Epithelial cell of prostate (primary cell): ENCODE data around the gene ATE1.
"Not testable (repeated sequence)": the region's sequence is repeated elsewhere in the genome, so short reads cannot be mapped to it uniquely, and the experiment has no call there.

Experiments
- DNase-seq: peaks from one replicate; pipeline ENCODE4 v3.0.0-alpha.2; 2011; ENCODE audit warnings: low read depth, low spot score
- H3K27ac ChIP-seq: fragments of 450-650 bp; 2 replicates; pipeline ENCODE4 v1.5.1; 2017; ENCODE audit warnings: mild to moderate bottlenecking

The ATE1 gene

DNA sequence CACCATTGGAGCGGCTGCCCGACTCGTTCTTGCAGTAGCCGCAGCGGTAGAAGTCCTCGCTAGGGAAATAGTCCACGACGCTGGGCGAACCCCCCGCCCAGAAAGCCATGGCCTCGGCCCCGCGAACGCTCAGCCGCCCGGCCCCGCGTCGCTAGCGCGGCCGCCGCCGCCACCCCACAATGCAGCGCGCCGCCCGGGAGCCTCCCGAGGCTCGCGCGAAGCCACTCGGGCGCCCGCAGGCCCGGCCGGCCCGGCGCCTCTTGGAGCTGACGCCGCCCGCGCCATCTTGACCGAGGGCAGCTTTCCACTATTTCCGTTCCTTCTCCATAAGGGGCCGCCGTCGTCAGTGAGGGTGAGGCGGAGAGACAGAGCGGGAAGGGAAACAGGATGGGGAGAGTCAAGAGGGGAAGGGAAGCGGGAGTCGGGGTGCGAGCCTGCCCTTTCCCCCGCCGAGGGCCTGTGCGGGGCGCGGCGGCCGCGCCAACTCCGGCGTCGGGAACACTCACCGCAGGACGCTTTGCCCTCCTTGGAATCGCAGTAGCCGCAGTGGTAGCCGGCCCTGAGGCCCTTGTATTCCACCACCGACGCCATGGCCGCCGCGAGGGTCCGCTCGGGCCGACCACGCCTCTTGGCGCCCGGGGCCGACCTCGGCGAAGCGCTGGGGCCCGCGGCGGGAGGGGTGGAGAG, at the start of gene ATE1:
Gene ATE1, minus strand, starts transcription at position 191 of the 687 bp plus-strand sequence. Its CDS starts 82 bp downstream, at position 109.
- peak; percentile 39 for DNase-seq
- peak within 1 kb of the TSS; percentile 96 for H3K27ac ChIP-seq

DNA sequence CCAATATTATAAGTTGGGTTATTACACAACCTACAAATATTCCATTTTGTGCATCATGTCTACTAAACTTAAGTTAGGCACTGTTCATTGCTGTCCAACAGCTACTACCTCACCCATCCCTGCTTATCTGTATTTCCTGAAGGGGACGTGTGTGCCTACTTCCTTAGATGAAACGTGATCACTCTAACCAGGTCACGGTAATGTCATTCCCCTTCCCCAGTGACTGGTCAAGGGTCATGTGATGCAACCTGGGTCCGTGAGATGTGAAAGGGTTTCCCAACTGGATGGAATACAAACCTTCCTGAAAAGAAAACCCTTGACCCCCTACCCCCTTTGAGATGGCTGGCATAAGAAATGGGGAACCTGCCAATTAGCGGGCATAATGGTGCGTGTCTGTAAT, 48.8 kb upstream of the ATE1 start:
- H3K27ac ChIP-seq, result no peak overlapping the region
- no peak for DNase-seq

DNA sequence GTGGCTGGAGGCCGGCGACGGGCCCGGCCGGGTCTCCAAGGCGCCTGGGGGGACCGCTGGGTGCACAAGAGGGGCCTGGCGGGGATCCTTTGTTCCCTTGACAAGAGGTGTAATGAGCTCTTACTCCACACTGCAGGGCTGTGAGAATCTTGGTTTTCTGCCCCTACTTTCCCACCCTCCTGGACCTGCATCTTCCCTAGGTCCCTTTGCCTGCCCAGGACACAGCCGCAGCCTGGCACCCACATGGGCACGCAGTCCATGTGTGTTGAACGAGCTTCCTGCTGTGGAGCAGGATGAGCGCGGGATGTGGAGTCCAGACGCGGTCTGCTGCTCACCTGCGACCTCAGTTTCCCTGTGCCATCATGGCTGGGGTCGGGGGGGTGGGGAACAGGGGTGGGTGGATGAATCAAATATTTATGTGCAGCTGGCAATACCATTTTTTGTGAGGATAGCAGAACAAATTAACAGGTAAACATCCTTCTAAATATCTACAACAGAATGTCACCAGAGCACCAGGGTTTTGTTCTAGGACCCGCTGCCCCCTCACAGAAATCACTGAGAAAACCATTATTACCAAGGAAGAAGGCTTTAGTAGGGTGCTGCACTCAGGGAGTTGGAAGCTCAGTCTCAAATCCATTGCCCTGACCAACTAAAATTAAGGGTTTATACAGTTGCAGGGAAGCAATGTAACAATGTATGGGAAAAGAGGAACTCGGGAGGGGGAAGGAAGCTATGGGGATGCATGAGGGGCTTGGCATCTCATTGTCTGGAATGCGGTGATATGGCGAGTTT, 47.7 kb upstream of the ATE1 start:
- no peak for DNase-seq
- H3K27ac ChIP-seq, result peak overlapping the region; percentile 87

DNA sequence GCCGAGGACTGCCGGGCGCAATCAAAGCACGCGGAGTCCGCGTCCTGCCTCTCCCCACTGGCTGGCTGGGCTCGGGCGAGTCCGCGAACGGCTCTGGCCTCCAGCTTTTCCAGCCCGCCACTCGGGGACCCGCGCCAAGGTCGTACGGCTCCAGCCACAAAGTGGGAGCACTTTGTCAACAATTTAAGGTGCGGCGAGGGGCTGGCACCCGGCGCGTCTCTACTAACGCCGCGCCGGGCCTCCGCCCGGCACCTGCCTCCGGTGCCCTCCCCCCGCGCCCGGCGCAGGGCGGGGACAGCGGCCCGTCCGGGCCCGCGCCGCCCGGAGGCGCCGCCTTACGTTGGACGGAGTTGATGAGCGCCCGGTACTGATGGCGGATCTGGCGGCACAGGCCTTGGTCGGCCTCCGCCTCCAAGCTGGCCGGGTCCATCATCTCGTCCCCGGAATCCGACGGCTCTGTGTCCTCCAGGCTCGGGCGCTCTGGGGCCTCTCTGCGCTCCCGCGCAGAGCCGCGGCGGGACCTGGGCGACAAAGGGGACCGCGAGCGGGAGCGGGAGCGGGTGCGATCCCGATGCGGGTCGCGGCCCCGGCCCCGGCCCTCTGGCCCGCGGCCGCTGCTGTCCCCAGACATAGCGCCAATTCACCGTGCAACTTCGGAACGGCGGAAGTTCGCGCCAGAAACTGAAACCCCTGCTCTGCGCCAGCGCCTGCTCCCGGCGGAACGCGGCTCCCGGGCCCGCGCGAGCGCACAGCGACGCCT, 46.9 kb upstream of the ATE1 start, which contains the start of gene NSMCE4A:
Gene NSMCE4A, minus strand, starts transcription at position 683 of the 760 bp plus-strand sequence. Its CDS starts 52 bp downstream, at position 631.
- no peak for DNase-seq
- H3K27ac ChIP-seq, result peak within 1 kb of the TSS; percentile 87

DNA sequence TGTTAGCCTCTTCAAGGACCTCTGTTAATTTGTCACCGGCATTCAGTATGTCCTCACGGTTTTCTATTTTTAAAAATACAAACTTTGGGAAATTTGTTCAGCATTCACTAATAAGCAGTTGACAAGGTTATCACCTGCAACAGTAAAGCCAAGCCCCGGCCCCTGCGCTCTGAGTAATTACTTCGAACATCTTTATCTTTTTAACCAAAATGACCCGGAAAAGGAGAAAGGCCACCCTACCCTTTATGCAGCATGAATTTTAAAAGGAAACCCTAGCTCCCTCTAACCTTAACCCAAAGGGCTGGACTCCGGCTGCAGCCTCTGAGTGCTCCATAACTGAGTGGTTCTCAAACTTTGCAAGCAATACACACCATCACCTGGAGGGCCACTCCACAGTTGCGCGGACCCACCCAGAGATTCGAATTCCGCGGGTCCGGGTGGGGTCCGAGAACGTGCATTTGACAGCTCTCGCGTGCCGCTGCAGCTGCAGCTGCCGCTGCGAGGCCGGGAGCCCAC, 46.2 kb upstream of the ATE1 start:
- H3K27ac ChIP-seq, result peak overlapping the region; percentile 87
- no peak for DNase-seq

DNA sequence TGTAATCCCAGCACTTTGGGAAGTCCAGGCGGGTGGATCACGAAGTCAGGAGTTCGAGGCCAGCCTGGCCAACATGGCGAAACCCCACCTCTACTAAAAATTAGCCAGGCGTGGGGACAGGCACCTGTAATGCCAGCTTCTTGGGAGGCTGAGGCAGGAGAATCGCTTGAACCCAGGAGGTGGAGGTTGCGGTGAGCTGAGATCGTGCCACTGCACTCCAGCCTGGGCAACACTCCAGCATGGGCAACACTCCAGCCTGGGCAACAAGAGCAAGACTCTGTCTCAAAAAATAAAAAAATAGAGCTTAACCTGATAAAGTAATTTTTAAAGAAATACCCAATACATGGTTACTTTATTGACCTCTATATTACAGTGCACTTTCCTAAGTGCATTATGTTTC, 41.3 kb upstream of the ATE1 start:
- H3K27ac ChIP-seq, DNase-seq: not testable (repeated sequence)

DNA sequence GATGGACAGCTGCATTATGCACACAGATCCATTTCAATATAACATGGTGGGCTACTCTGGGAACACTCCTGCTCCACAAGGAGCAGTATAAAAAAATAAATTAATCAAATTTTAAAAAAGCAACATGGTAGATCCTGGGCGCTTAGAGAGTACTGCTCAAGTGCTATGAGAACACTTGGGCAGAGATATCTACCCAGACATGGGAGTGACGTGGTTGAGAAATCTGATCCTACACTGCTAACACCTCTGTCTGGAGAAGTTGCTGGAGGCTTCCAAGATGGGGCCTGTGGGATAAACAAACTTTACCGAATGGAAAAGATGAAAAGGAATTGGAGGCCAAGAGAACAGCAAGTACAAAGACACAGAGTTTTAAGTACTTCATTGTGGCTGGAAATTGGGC, 38.2 kb upstream of the ATE1 start:
- DNase-seq, result no peak
- no peak overlapping the region for H3K27ac ChIP-seq

DNA sequence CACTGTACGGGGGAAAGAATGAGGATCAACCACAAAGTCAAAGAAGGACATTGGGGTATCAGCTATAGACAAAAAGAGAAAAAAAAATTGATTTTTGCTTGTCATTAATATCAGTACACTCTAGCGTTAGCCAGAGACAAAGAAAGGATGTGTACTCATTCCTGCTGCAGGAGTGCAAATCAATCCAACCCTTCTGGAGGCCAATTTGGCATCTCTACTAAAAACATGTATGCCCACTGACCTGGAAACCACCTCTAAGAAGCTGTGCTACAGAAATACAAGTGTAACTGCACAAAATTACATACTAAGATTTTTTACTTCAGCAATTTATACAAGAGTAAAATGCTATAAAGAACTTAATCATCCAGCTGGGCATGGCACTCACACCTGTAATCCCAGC, 33.6 kb upstream of the ATE1 start:
- no peak overlapping the region for H3K27ac ChIP-seq
- no peak for DNase-seq

DNA sequence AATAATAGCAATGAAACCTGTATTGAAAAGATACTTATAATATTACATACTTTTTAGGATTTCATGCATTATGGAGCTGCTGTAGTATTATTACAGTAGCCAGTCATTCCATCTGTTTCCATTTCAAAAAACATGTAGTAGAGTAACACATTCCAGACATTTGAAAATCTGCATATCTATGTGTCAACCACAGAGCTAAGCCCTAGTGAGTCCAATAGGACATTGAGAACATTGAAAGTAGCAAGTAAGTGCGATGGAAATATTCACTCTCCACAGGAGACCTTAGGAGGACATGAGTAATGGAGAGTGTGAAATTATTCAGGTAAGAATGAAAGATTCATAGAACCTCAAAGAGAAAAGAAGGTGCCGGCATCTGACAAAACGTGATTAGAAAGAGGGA, 31.8 kb upstream of the ATE1 start:
- no peak for DNase-seq
- no peak overlapping the region for H3K27ac ChIP-seq

DNA sequence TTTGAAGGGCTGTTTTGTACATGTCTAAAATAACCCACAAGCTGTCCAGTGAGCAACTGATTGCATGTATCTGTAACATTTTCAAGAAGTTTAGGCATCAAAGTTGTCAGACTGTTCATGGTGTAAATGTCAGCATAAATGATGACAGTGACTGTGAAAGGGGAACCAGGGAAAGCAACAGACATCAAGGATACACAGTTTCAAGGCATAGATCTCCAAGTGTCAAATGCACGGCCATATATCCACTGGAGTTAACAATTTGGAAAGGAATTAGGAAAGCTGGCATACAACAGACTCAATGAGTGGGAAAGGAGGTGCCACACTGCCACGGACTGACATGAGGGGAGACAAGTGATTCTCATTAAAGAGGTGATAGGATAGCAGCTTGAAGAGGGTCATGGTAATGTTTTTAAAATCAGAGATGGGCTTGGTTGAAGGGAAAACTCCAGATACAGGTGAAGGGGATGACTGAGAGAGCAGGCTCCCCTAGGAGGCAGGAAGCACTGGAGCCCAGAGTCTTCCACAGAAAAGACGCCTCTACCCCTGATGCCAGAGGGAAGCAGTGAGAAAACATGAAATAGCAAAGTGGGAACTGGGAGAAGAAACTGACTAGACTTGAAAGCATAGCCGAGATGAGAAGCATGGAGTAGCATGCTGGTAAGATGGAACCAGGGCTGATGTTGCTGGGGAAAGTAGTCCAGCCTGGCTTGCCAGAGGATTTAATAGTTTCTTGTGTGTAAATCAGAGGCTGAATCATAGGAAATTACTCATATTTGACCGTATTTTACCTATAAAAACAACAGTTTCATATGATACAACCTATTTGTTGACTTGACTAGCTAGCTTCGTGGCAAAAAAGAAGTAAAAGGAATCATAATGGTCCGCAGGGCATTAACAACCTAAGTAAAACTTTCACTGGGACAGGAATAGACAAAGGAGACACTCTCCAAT, 28.6 kb upstream of the ATE1 start:
- peak overlapping the region; percentile 44 for H3K27ac ChIP-seq

DNA sequence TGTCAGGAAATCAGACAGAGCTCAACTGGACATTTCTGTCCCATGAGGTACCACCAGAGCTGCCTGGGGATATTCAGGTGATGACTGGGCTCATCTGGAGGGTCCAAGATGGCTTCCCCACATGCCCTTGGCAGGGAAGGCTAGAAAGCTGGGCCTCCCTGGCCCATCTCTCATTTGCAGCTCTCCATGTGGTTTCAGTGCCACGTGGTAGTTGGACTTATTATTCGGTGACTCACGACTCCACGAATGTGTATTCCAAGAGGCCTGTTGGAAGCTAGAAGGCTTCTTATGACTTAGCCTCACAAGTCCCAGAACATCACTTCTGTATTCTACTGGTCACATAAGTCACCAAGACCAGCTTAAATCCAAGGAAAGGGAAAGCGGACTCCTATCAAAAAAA, 24.4 kb upstream of the ATE1 start:
- no peak overlapping the region for H3K27ac ChIP-seq
- no peak for DNase-seq

More for the DNA sequence above, 28.6 kb upstream of the ATE1 start:
- DNase-seq, result peak; percentile 65

DNA sequence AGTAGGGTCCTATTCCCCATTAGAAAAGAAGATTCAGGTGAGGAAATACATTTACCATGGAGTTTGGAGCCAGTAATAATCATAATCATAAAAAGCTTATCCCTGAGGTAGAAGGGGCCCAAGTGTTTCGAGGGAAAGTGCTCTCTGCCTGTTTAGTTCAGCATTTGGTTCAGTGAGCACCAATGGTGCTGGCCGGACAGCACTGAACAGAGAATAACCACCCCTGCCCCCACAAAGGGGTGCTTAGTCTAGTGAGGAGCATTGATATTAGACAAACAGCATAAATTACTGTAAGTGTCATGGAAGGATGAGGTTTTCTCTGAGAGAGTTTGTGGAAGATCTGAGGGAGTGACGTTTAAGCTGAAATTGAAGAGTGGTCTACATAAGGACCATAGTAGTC, 21.6 kb upstream of the ATE1 start:
- no peak overlapping the region for H3K27ac ChIP-seq
- no peak for DNase-seq

DNA sequence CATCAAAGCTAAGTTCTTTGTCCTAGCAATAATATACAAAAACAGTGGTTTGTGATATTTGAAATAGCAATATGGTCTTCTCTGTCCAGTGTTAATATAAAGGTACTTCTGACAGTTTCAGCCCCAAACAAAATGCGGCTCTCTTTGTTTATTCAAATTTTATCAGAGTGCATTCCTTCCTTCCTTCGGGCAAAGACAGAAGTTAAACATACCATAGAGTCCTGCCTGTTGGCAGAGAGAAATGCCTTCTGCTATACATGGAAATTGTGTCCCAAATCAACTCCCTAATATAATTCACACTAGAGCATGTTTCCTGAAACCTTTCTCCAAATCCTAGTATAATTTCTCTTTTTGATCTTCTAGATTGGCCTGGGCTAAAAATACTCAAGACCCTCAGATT, 21.2 kb upstream of the ATE1 start:
- no peak for DNase-seq

DNA sequence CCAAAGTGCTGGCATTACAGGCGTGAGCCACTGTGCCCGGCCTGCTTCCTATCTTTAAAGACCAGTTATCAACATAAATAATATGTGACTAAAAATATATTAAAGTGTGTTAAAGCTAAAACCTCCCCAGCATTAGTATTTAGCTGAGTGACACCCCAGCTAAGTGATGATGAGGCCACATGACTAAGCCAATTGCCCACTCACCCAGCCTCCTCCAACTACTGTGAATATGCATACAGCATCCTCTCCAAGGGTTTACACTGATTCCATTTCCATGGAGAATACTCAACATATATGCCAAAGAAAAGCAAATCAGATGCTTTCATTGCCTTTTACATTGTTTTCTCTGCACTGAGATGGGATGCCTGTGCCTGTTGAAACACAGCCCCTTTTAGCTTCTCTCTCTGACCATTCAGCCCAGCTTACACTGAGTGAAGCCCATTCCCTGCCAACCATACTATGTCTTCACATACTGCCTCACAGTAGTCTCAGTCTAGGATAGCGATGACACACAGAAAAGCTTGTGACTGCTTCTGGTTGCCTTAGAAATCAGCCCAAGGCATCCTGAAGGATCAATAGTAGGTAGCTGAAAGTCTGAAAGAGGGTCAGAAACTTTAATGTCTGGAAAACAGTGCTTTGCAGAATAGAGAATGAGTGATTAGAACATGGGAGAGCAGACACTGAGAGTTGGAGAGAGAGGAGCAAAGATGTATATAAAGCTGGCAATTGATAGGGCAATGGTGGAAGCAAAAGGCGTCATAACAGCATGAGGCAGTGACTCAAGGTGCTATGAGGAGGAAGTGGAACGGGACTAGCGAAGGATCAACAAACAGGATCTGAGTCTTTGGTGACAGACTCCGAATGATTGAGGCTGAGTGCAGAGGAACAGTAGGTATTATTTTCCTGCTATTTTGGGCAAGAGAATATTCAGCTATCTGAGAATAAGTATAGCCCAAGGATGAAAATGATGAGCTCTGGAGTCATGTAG, 19.8 kb upstream of the ATE1 start:
- no peak for DNase-seq
- no peak overlapping the region for H3K27ac ChIP-seq

More for the DNA sequence above, 21.2 kb upstream of the ATE1 start:
- no peak overlapping the region for H3K27ac ChIP-seq

DNA sequence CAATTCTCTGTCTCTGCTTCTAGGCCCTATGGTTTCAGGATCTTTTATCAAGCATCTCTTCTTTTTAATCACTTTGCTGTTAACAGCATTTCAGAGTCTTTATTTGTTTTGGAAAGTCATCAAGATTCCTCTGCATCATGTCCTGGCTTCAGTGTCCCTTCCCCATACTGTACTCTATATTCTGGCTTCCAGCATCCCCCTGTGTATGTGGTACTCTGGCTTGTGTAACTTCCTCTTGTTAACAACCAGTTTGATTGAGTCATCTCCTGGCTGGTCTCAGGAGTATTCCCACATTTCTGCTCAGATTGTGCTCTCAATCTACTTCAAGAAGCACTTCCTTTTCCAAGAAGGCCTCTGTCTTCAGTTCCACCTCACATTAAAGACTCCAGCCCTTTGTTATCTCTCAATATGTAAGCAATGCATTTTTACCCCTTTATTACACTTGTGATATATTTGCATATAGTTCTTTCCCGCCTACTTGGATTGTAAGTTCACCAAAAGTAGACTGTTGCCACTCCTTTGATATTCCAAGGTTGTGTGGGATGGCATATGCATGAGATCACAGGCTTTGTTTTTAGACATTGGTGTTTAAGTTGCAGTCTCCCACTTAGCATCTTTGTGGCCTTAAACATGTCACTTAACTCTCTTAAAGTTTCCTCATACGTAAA, 15.1 kb upstream of the ATE1 start:
- H3K27ac ChIP-seq, result peak overlapping the region; percentile 8
- DNase-seq, result no peak

DNA sequence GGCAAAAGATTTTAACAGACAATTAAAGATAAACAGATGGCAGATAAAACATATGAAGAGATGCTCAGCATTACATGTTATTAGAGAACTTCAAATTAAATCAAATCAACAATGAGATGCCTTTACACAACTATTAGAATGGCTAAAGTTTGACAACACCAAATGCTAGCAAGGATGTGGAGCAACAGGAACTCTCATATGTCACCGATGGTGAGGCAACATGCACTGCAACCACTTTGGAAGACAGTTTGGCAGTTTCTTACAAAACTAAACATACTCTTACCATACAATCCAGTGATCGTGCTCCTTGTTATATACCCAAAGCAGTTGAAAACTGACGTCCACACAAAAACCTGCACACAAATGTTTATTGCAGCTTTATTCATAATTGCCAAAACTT, 13.7 kb upstream of the ATE1 start:
- DNase-seq, result no peak
- no peak overlapping the region for H3K27ac ChIP-seq

DNA sequence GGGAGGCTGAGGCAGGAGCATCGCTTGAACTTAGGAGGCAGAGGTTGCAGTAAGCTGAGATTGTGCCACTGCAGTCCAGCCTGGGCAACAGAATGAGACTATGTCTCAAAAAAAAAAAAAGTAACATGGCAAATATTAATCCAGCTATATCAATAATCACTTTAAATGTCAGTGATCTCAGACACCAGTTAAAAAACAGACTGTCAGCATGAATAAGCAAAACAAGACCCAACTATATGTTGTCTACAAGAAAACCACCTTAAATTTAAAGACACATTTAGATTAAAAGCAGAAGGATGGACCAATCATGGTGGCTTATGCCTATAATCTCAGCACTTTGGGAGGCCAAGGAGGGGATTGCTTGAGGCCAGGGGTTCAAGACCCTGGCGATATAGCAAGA, 8.5 kb upstream of the ATE1 start:
- no peak for DNase-seq
- no peak overlapping the region for H3K27ac ChIP-seq

DNA sequence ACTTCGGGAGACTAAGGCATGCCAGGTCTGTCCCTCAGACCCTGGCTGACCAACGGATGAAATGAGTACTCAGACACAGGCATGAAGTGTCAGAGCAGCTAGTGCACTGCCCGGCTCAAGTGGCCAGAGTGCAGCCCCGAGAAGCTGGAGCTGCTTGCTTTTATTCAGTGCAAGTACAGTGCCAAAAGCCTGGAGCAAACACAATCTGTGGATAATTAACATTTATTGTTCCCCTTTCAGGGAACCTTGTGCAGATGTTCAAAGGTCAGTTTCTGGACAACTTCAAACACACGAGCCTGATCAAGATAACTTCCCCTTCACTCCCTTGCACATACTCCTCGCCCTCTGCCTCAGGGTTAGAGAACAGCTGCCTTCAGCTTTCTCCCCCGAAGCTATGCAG, 7.9 kb upstream of the ATE1 start:
- DNase-seq, result no peak

More for the DNA sequence above, 7.9 kb upstream of the ATE1 start:
- H3K27ac ChIP-seq, result no peak overlapping the region
